ENCODE data around the gene FRS2. TPM values are rescaled to one million over a fixed set of nuclear protein-coding genes. Genes with fewer than 3 reads are reported as not detected.

Gene FRS2
- total and polyA plus RNA-seq, 2 of the 4 experiments (the other 2 are of a cell fraction), result 12.4 to 58.3 TPM

- H4K8ac ChIP-seq (ENCODE audit: low read depth in 2 of 2, low read length in 2 of 2), result no peak overlapping the region
- H3K18ac ChIP-seq (ENCODE audit: low read depth, low read length), result no peak overlapping the region
- no peak overlapping the region for H3K4me3 ChIP-seq (ENCODE audit: insufficient read depth, low read depth, low read length)
- H3K4me1 ChIP-seq (ENCODE audit: control insufficient read depth, insufficient read depth, low read length), result no peaks in the 10 kb centered on the region
- H3K36me3 ChIP-seq (ENCODE audit: control insufficient read depth, insufficient read depth, low read length), result no peaks in the 10 kb centered on the region
- CTCF ChIA-PET, result no interaction called here
- H3K56ac ChIP-seq (ENCODE audit: extremely low read depth, insufficient read depth, low read length), result no peak overlapping the region
- no peak overlapping the region for H2BK5ac ChIP-seq (ENCODE audit: low read depth, low read length, poor library complexity, severe bottlenecking)
- peaks cover 24% of the 10 kb centered on the region for H3K27me3 ChIP-seq (ENCODE audit: control insufficient read depth, insufficient read depth, low read length)
- H3K9me1 ChIP-seq (ENCODE audit: insufficient read depth, low read length), result no peaks in the 10 kb centered on the region
- H4K91ac ChIP-seq (ENCODE audit: insufficient read depth, low read depth, low read length), result no peak overlapping the region
- no TSS peak for BruUV-seq (replicated peaks)
- no peak overlapping the region for H2AK5ac ChIP-seq (ENCODE audit: low read depth, low read length)
- H3K23ac ChIP-seq (ENCODE audit: low read depth, low read length), result no peak overlapping the region
- POLR2A ChIA-PET (ENCODE audit: unreplicated experiment), result no interaction called here
- no peak overlapping the region for H2BK20ac ChIP-seq (ENCODE audit: low read depth, low read length)
- H3K9me3 ChIP-seq (ENCODE audit: control insufficient read depth, insufficient read depth, low read length), result no peaks in the 10 kb centered on the region
- no peak overlapping the region for H4K5ac ChIP-seq (ENCODE audit: low read depth, low read length)
- DNase-seq (no peak), ATAC-seq (ENCODE audit: low read depth) (no peak)
- H3K27ac ChIP-seq (ENCODE audit: insufficient read depth, low read length), result no peak overlapping the region
- dilution Hi-C loops (cut with HindIII; ENCODE audit: low sequenced_read_pairs, unreplicated experiment), result no loop called here
- H3K14ac ChIP-seq (replicated peaks; ENCODE audit: low read depth, low read length), result no peak overlapping the region
- no peak overlapping the region for H3K4me2 ChIP-seq (ENCODE audit: low read depth, low read length)
- no peaks in the 10 kb centered on the region for H4K20me1 ChIP-seq (ENCODE audit: insufficient read depth, low read length)
- in situ Hi-C loops (cut with MboI; ENCODE audit: low sequenced_read_pairs), result no loop called here
- H3K4ac ChIP-seq (ENCODE audit: low read depth, low read length), result no peak overlapping the region
- no peaks in the 10 kb centered on the region for H3K79me1 ChIP-seq (ENCODE audit: low read depth in 1 of 2, low read length in 2 of 2)
- intact Hi-C loops (cut with micrococcal nuclease), result no loop called here
- no peak for TF ChIP-seq RFX5 (IDR thresholded peaks at IDR 0.05; ENCODE audit: low read depth, low read length)
- TF ChIP-seq CHD1 (IDR thresholded peaks at IDR 0.05; ENCODE audit: low read depth, low read length), result no peak
- TF ChIP-seq ELK1 (IDR thresholded peaks at IDR 0.05; ENCODE audit: borderline replicate concordance, low read depth, low read length), result no peak
- no peak for TF ChIP-seq BHLHE40 (IDR thresholded peaks at IDR 0.05; ENCODE audit: low read depth, low read length)
- TF ChIP-seq CEBPB (IDR thresholded peaks at IDR 0.05; ENCODE audit: low read depth, low read length), result no peak
- no peak for TF ChIP-seq MAFK (IDR thresholded peaks at IDR 0.05; ENCODE audit: low read depth, low read length)
- no peak for TF ChIP-seq NFE2L2 (IDR thresholded peaks at IDR 0.05; ENCODE audit: low read depth, low read length)
- TF ChIP-seq CTCF (conservative IDR thresholded peaks at IDR 0.05; ENCODE audit: low read depth, low read length), result no peak
- no peak for TF ChIP-seq SMC3 (IDR thresholded peaks at IDR 0.05; ENCODE audit: low read depth, low read length)
- TF ChIP-seq MXI1 (IDR thresholded peaks at IDR 0.05; ENCODE audit: borderline replicate concordance, low read depth, low read length), result no peak
- TF ChIP-seq RAD21 (IDR thresholded peaks at IDR 0.05; ENCODE audit: low read length), result no peak
- TF ChIP-seq POLR2A (IDR thresholded peaks at IDR 0.05; ENCODE audit: low read depth, low read length), result no peak
- TF ChIP-seq MAZ (IDR thresholded peaks at IDR 0.05; ENCODE audit: borderline replicate concordance, low read depth, low read length), result no peak
- no peak for TF ChIP-seq FOS (IDR thresholded peaks at IDR 0.05; ENCODE audit: low read depth, low read length)
- H2AFZ ChIP-seq (replicated peaks; ENCODE audit: low read length, poor library complexity), result no peak overlapping the region
- H2BK120ac ChIP-seq (ENCODE audit: low read depth, low read length), result no peak overlapping the region
- H2BK15ac ChIP-seq (ENCODE audit: low read depth, low read length), result no peak overlapping the region
- WGBS, 2 experiments (ENCODE audit: extremely low coverage in 2 of 2, insufficient read length in 1 of 2), result no CpG with 5 or more reads among the region's 4 CpGs
- no peak overlapping the region for H3K9ac ChIP-seq (ENCODE audit: low read depth, low read length)
- H2AK9ac ChIP-seq (replicated peaks; ENCODE audit: low read depth, low read length, poor library complexity), result no peak overlapping the region
Measured at GRCh38 chr12:69620077-69620476, 149.9 kb downstream of the FRS2 start.
